ENCODE data around the gene ZFYVE21.

The ZFYVE21 gene

GRCh38 chr14:103692871-103693270 is 22.7 kb upstream of the ZFYVE21 start:
- no peak for DNase-seq

- DNase-seq = no peak
Measured at GRCh38 chr14:103693515-103693914, 22.1 kb upstream of the ZFYVE21 start.

- peak; percentile 19 for DNase-seq
Measured at GRCh38 chr14:103694572-103695026, 21.0 kb upstream of the ZFYVE21 start.

GRCh38 chr14:103695296-103696069 is 20.1 kb upstream of the ZFYVE21 start:
- DNase-seq = no peak

GRCh38 chr14:103696070-103696402 is 19.6 kb upstream of the ZFYVE21 start:
- no peak for DNase-seq

- peak; percentile 38 for DNase-seq
Measured at GRCh38 chr14:103696466-103697071, 19.0 kb upstream of the ZFYVE21 start.

- no peak for DNase-seq
Measured at GRCh38 chr14:103697206-103697602, 18.4 kb upstream of the ZFYVE21 start.

- no peak for DNase-seq
Measured at GRCh38 chr14:103697603-103698379, 17.8 kb upstream of the ZFYVE21 start.

GRCh38 chr14:103698380-103699260 is 17.0 kb upstream of the ZFYVE21 start:
- peak; percentile 90 for DNase-seq

GRCh38 chr14:103699261-103699661 is 16.3 kb upstream of the ZFYVE21 start:
- no peak for DNase-seq

- no peak for DNase-seq
Measured at GRCh38 chr14:103699901-103700752, 15.5 kb upstream of the ZFYVE21 start.

GRCh38 chr14:103700753-103701490 is 14.7 kb upstream of the ZFYVE21 start:
- DNase-seq = no peak

GRCh38 chr14:103702095-103702494 is 13.5 kb upstream of the ZFYVE21 start:
- no peak for DNase-seq

- DNase-seq = no peak
Measured at GRCh38 chr14:103702497-103703432, 12.8 kb upstream of the ZFYVE21 start.

GRCh38 chr14:103703433-103704385 is 11.9 kb upstream of the ZFYVE21 start:
- DNase-seq = no peak

GRCh38 chr14:103704708-103705107 is 10.9 kb upstream of the ZFYVE21 start:
- no peak for DNase-seq

- DNase-seq = no peak
Measured at GRCh38 chr14:103705118-103705503, 10.5 kb upstream of the ZFYVE21 start.

- DNase-seq = no peak
Measured at GRCh38 chr14:103705504-103706284, 9.9 kb upstream of the ZFYVE21 start.

All from DMS53 (cell line).